Dedifferentiated amniotic fluid mesenchymal stem cell (primary cell): Measurements from ENCODE around the gene COL18A1.

ENCODE experiments used
- DNase-seq: peaks from one replicate; pipeline ENCODE4 v3.0.0-alpha.2; 2016; ENCODE audit errors: extremely low spot score

COL18A1 gene

DNA sequence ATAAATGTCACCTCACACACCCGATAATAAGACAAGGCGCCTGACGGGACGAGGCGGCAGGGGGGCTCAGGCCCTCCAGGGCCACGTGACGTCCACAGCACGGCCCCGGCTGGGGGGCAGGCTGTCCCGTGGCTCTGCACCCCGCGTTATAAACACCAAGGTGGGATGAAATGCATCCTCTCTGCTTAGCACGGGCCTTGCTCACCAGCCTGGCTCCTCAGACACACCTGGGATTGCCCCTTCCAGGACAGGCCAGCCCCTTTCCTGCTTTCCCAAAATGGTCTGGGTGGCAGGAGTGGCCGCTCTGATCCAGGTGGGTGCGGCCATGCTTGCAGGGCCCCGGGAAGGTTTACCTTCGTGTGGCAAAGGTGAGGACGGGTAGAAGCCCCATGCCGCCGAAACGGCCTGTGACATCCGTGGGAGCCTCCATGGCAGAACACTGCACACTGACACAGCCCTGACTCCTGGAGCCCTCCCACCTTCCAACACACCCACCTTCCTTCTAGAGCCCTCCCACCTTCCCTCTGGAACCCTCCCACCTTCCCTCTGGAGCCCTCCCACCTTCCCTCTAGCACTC lies 101.4 kb downstream of the COL18A1 start:
- no peak for DNase-seq

- no peak for DNase-seq
Measured at GRCh38 chr21:45506836-45507522, 102.0 kb downstream of the COL18A1 start.

- no peak for DNase-seq
Measured at GRCh38 chr21:45507523-45507875, 102.5 kb downstream of the COL18A1 start.

GRCh38 chr21:45507888-45508508 lies 103.0 kb downstream of the COL18A1 start:
- DNase-seq, result no peak

DNA sequence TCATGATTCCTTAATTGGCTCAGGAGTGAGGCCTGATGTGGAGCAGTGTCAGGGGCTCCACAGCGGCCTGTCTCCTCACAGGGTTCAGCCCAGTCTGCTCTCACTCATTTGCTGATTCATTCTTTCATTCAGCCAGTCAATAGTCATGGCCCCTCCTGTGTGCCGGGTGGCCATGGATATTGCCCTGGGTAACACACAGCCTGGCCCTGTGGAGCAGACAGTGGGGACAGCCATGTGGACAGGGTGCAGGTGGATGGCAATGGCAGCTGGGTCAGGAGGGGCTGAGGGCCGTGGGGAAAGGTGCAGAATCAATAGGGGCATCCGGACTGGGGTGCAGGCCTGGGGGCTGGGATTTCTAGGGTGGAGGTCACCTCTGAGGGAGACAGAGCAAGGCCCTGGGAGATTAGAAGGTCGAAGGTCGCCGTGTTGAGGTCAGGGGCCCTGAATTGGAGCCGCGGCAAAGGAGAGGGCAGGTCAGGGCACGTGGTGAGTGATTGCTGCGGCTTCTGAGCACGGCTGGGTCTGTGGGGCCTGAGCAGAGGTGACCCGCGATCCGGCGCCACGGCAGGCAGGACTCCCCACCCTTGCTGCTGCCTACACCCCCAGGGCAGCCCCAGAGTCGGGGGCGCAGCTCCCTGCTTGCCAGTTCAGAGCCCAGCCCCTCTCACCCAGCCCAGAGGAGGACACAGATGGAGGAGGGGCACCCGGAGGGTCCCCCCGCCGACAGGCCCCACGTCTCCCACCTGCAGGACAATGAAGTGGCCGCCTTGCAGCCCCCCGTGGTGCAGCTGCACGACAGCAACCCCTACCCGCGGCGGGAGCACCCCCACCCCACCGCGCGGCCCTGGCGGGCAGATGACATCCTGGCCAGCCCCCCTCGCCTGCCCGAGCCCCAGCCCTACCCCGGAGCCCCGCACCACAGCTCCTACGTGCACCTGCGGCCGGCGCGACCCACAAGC lies 103.9 kb downstream of the COL18A1 start:
- no peak for DNase-seq

DNA sequence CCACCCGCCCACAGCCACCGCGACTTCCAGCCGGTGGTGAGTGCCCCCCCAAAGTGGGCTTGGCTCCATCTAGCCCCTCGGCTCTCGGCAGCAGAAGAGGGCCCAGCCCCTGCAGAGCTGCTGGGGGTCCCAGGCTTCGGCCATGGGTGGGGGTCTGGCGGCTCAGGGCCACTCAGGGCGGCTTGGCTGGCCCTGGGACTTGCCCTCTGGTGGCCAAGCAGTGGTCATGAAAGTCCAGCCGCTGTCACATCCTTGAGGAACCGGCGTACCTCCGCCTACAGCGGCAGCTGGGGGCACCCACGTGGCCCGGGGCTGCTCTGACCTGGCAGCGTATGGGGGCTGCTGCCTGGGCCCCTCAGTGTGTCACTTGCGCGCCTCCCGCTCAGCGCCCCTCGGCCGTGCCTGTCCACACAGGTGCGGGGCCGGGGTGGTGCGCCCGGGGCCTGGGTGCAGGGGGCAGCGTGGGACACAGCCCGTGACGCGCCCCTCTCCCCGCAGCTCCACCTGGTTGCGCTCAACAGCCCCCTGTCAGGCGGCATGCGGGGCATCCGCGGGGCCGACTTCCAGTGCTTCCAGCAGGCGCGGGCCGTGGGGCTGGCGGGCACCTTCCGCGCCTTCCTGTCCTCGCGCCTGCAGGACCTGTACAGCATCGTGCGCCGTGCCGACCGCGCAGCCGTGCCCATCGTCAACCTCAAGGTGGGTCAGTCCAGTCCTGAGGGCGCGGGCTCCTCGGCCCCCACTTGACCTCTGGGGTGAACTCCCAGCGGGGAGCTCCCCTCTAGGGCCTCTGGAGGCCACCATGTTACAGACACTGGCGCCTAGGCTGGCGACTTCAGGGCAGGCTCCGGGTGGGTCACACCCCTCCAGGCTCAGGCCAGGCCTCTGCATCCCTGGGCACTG lies 104.9 kb downstream of the COL18A1 start:
- DNase-seq, result no peak

GRCh38 chr21:45510466-45510955 lies 105.5 kb downstream of the COL18A1 start:
- no peak for DNase-seq

DNA sequence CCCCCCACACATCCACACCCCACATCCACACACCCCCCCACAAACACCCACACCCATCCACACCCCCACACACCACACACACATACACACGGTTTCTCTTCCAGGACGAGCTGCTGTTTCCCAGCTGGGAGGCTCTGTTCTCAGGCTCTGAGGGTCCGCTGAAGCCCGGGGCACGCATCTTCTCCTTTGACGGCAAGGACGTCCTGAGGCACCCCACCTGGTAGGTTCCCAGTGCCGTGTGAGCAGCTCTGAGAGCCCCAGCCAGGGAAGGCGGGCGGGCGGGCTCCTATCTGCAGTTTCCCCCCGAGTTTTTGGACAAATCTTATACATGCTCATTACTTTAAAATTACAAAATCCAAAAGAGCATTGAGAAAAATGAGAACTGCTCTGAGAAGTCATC lies 106.0 kb downstream of the COL18A1 start:
- no peak for DNase-seq

DNA sequence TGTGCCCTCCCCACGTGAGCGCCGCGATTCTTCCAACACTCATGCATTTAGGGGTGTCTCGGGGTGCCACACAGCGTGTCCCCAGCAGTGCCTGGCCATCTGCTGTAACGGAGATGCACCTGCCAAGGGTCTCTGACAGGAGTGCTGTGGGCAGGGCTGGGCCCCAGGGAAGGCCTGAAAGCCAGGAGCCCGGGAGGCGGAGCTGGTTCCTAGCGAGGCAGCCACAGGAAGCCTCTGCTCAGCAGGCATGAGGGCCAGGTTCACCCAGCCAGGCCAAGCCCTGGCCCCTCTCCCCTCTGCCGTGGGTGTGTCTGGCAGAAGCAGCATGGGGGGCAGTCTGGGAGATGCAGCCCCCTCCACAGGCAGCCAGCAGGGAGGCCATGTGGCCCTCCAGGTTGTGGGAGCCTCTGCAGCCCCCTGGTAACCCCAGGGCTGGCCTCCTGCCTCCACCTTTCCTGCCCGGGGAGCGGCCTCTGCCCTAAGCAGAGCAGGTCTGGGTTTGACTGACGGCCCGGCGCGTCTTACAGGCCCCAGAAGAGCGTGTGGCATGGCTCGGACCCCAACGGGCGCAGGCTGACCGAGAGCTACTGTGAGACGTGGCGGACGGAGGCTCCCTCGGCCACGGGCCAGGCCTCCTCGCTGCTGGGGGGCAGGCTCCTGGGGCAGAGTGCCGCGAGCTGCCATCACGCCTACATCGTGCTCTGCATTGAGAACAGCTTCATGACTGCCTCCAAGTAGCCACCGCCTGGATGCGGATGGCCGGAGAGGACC lies 106.9 kb downstream of the COL18A1 start:
- DNase-seq, result no peak

GRCh38 chr21:45512626-45513002 lies 107.6 kb downstream of the COL18A1 start:
- DNase-seq, result no peak

GRCh38 chr21:45513003-45513717 lies 108.2 kb downstream of the COL18A1 start:
- no peak for DNase-seq

DNA sequence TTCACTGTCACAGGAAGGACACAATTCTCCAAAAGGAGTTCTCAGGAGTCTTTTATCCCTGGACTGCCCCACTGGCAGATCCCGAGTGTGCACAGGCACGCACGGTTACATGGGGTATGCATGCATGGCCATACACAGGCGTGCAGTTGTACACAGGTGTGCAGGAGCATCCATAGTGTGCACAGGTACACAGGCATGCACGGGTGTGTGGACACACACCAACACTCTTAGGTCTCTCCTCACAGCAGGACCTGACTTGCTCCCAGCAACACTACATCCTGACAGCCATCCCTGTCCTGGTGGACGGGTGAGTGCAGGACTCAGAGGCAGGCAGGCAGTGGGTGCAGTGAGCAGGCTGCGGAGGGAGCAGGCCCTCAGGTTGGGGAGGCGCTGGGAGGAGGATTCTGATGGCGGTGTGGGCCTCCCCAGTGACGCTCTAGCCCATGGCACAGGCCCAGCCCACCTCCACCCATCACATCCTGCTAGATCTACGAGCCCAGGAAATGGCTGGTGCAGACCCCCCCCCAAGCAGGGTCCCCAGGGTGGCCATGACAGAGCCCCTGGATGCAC lies 108.9 kb downstream of the COL18A1 start:
- no peak for DNase-seq

GRCh38 chr21:45514311-45515021 lies 109.5 kb downstream of the COL18A1 start:
- no peak for DNase-seq

DNA sequence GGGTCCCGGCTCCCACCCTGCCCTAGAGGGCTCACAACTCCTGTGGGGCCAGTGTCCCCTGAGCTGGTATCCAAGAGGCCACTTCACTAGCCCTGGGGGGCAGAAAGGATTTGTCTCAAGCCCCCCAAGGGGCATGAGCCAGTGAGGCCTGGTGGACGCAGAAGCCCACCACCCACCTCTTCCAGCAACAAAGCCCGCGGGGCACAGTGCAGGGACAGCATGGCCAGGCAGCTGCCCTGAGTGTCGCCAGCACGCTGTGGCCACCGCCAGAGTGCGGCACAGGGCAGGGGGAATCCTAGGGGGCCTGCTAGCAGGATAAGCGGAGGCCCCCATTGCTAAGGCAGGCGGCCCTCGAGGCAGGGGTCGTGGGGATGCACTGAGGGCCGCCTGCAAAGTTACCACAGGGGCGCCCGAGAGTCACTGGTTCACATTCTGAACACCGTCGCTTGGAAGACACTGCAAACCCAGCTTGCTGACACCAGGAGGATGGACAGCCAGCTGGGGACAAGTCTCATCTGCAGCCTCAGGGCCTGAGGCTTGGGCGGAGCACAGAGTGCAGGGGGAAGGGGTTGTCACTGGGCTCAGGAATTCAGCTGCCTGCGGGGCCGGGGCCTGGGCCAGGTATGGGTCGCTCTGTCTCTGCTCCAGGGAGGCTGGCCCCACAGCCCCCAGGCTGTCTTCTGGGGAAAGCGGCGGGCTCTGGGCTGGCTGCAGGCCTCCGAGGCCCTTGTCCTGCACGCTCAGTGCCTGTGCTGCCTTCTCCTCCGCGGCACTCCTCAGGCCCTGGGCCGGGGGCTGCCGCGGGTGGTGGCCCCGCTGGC lies 110.5 kb downstream of the COL18A1 start:
- DNase-seq, result no peak

- no peak for DNase-seq
Measured at GRCh38 chr21:45516071-45516670, 111.2 kb downstream of the COL18A1 start.

DNA sequence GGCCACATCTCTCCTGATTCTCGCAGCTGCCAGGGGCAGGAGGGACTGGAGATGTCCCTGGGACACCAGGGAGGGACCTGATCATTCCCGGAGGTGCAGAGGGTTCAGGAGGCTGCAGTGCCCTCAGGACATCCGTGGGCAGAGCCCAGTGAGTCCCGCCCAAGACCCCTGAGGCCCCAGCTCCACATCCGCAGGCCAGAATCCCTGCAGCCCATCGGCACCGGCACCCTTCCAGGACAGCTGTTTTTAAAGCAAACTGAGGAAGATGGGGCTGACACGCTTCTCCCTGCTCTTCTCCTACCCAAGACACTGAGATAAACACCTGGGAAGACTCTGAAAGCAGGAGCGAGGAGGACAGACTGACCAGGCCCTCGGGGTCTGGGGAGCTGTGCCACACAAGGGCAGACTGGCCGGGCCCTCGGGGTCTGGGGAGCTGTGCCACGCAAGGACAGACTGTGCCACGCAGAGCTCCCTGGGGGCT lies 111.7 kb downstream of the COL18A1 start:
- DNase-seq, result no peak
